KBM-7 (cell line): ENCODE measurements around the gene SYT2.
A peak's percentile ranks its signal among the peaks of the same experiment; 100 is the strongest.

Experiments used
- DNase-seq: peaks from one replicate; pipeline ENCODE4 v3.0.0-alpha.2; 2015
- in situ Hi-C: fragments of 300-500 bp; cut with MboI; formaldehyde crosslinking; loops from 2 replicates; pipeline ENCODE4 v1.14.3; 2020; ENCODE audit warnings: low sequenced_read_pairs, low pct_unique_long_range_greater_than_20kb, mixed read lengths

Gene SYT2

GRCh38 chr1:202708456-202709275 is 1.6 kb downstream of the SYT2 start:
- DNase-seq, result no peak
- in situ Hi-C loops, result no loop called here

- DNase-seq, result no peak
- in situ Hi-C loops, result no loop called here
Measured at GRCh38 chr1:202706851-202707250, 3.4 kb downstream of the SYT2 start.

DNA sequence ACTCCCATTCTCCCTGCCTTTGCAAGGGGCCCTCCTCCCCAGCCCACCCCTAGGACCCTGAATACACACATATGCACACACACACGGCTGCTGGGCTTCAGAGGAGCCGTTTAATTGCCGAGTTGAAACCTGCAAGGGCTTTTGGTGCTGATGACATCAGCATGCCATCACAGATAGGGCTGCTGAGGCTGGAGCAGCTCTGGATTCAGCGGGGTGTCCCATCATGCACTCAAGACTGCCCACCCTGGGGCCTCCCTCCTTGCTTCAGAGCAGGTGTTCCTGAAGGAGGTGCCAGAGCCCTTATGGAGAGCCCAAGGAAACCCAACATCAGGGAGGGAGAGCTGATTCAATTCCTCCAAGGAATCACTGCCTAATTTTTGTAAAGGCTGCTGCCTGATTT is 5.7 kb downstream of the SYT2 start:
- in situ Hi-C loops, result no loop called here
- DNase-seq, result no peak

DNA sequence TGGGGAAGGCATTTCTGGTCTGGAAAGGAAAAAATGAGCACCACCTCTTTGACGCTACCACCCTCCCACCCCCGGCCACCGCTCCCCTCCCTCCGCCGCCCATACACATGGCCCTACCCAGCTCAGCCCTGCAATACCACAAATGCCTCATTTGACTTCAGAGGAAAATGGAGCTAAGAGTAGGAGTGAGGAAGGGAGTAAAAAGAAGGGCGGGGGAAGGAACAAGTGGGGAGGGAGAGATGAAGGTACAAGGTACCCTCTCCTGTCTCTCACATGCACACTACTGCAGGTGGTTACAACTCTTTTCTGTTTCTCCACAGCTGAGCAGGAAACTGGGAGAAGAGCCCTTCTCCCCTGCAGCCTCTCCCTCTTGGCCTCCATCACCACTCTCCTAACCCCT is 7.1 kb downstream of the SYT2 start:
- no peak for DNase-seq
- in situ Hi-C loops, result no loop called here

GRCh38 chr1:202702088-202702487 is 8.2 kb downstream of the SYT2 start:
- DNase-seq, result no peak
- in situ Hi-C loops, result no loop called here

GRCh38 chr1:202701200-202701599 is 9.1 kb downstream of the SYT2 start:
- in situ Hi-C loops, result no loop called here
- no peak for DNase-seq

GRCh38 chr1:202700061-202700460 is 10.2 kb downstream of the SYT2 start:
- in situ Hi-C loops, result no loop called here

DNA sequence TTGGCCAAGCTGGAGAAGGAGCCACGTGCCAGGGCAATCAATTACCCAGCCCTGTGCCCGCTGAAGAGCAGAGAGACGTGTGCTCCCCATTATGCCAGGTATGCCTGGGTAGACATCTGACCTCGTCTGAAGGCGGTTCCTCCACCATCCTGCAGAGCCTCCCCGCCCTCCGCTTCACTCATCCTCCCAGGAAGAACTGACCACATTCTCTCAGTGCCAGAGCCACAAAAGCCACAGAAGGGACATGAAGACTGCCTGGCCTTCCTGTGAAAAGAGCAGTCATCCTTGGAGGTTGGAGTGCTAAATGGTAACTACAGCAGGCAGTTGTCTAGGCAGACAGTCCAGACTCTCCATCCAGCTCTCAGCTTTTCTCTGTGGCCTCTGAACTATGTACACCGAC is 12.0 kb downstream of the SYT2 start:
- peak; percentile 75 for DNase-seq
- in situ Hi-C loops, result no loop called here

More at GRCh38 chr1:202700061-202700460, 10.2 kb downstream of the SYT2 start:
- no peak for DNase-seq

DNA sequence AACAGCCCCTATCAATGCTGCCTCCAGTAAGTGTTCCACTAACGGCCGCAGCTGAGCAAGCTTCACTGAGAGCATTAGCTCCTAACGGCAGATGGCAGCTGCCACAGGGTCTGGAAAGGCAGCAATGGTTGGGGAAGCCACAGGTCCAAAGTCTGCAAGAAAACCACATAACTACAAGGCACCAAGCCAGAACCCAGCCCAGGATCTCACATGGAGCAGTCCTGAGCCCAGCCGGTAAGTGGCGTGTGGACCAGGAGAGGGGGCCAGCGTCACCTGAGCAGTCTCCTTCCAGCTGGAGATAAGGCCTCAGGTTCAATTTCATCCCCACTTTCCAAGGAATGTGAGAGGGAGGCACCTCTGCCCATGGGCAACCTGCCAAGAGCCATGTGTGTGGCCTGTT is 13.2 kb downstream of the SYT2 start:
- no peak for DNase-seq
- in situ Hi-C loops, result no loop called here

DNA sequence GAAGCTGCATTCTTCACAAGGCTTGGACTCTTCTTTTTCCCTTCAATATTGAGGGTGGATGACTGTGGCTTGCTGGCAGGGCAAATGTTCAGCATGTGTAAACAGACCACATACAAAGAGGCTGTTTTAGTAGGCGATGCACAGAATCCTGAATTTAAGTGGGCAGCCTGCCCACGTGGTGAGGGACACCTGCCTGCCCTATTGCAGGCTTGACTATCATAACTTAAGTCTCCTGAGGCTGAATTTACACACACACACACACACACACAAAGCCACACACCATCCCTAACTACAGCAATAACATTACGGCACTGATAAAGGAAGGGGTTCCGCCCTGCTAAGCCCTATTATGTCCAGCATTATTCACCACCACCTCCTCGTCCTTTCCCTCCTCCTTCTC is 15.9 kb downstream of the SYT2 start:
- DNase-seq, result no peak
- in situ Hi-C loops, result no loop called here

DNA sequence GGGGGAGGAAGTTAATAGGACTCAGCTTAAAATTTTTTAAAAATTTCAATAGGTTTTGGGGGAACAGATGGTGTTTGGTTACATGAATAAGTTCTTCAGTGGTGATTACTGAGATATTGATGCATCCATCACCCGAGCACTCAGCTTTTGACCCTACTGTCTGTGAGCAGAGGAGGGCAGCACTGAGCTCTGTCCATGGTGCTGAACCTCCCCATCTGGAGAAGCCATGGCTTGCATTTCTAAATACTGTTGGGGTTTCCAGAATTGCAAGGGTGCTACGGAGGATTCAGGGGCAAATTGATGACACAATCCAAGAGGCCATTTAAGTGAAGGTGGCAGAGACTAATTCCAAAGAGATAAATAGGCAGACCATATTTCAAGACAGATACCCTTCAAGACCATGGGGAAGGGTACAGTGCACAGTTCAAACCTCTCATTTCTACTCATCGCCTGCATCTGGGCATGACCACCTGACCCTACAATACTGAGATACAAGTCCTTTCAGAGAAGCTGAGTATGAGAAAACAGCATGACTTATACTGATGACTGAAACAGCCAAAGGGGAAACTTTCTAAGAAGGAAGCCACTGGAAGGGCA is 17.2 kb downstream of the SYT2 start:
- in situ Hi-C loops, result no loop called here
- peak; percentile 65 for DNase-seq

GRCh38 chr1:202691816-202692215 is 18.4 kb downstream of the SYT2 start:
- no peak for DNase-seq

DNA sequence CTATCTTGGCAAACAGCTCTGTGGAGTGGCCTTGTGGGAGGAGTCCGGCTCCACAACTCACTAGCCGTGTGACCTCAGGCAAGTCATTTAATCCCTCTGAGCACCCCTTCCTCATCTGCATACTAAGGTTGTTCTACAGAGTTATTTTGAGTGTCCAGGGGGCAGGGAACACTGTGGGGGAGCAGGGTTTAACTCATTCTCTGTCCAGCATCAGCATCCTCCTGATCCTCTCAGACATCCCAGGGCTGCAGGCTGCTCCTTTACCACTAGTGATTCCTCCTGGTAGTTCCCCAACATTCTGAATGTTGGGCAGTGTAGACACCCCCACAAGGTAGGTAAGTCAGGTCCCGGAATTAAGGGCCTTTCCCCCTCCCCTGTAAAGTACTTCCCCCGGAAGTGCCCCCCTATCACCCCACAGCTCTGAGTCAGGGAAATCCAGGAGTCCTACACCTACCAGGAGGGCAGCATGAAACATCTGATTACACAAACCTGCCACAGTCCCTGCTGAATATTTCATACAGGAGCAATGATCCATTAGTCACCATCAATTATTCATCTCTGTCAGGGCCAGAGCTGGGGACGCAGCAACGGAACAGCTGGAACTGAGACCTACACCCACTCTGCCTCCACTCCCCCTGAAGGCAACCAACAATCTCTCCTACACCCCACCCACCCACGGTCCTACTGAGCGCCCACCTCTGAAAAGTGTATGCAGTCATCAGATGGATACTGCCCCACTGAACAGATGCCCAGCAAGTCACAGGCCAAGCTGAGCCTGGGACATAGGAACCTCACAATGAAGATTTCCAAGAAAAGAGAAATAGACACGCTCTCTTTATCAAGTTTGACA is 20.5 kb downstream of the SYT2 start:
- in situ Hi-C loops, result no loop called here
- DNase-seq, result no peak

More at GRCh38 chr1:202691816-202692215, 18.4 kb downstream of the SYT2 start:
- in situ Hi-C loops, result no loop called here

DNA sequence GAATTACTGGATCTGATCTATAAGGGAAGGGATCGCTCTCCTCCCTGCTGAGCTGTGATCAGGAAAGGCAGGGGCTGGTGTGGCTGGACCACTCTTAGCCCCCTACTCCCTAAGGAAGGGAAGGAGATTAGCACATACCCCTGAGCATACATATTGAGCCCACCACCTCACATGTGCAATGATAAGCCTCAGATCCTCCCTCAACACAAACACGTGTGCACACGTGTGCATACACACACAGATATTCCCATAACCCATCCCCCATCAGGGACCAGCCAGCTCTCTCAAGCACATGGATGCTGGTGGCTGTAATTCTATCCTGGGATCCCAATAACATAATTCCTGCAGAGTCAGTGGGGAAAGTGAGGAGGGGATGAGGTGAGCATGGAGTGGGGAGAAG is 21.2 kb downstream of the SYT2 start:
- in situ Hi-C loops, result no loop called here
- DNase-seq, result no peak

DNA sequence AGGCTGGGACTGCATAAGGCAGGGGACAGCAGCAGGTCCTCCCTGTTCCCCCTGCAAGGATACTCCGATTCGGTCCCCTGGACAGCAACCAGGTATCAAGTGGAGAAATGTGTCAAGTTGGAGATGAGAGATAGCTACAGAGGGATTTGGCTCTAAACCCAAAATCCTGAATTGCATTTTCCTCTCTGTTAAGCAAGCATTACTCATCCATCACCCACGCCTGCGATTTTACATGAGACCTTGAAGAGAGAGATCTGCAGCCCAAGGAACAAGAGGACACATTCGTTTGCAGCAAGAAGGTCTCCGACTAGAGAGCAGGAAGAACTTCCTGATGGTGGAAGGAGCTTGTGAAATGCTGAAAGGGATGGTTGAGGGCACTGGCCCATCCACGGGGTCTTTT is 21.9 kb downstream of the SYT2 start:
- in situ Hi-C loops, result no loop called here
- no peak for DNase-seq

DNA sequence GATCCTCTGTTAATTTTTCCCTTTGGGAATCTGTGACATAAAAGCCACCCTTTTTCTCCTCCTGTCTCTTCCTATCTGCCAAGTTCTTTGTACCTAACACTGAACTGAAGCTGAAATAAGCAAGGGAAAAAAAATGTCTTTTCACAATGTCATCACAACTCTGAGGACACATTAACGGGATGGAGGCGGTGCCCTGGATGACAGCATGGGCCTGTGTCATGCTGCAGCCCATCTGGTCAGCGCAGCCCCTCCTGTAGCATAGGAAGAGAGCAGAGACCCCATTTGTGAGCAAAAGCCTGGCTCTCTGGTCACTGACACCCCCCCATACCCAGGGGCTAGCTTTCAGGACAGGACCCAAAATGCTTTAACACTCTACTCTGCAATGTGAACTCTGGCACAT is 22.5 kb downstream of the SYT2 start:
- DNase-seq, result no peak
- in situ Hi-C loops, result no loop called here

DNA sequence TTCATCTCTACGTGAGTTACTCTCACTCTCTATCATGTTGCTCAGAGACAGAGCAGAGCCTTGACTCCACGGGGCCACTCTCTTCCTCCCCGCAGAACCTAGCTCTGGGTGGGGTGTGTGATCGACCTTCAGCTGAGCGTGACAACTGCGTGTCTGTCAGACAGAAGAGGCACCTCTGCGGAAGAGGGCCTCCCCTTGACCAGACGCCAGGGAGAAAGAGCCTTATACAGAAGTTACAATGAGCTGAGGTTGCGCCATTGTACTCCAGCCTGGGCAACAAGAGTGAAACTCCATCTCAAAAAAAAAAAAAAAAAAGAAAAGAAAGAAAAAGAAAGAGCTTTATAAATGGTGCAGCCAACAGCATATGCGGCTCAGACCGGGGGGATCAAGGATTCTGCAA is 22.9 kb downstream of the SYT2 start:
- no peak for DNase-seq
- in situ Hi-C loops, result no loop called here

DNA sequence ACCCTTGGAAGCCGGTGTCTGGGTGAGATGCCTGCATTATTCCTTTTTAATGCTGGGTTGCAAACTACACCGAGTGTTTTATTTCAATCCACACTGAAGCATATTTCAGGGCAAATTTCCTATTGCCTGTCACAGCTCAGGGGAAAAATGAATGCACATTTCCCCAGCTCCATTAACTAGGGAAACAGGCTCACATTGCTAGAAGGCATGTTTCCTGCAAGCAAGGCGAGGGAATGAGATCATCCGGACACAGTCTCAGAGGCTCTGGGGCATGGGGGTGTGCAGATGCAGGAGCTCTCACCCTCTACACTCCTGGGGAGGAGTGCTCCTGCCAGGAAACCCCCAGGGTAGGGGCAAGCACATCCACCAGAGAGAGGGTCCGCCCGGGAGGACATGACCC is 24.6 kb downstream of the SYT2 start:
- in situ Hi-C loops, result no loop called here
- DNase-seq, result no peak

DNA sequence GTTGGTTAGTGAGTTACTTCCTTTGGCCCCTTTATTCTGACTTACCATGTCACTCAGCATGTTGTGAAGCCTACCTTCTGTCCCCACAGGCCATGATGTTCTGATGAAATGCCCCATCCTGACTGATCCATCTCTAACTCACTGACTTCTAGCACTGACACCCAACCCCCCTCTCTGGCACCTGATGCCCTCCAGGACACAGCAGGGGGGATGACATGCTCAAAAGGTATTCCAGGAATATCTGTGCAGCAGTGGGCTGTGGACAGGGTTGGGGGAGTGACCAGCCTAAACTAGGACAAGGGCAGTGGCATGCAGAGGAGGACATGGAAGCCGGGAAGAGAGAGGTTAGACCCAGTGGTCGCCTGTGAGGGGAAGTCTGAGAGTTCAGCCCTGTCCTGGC is 25.5 kb downstream of the SYT2 start:
- DNase-seq, result no peak
- in situ Hi-C loops, result no loop called here

DNA sequence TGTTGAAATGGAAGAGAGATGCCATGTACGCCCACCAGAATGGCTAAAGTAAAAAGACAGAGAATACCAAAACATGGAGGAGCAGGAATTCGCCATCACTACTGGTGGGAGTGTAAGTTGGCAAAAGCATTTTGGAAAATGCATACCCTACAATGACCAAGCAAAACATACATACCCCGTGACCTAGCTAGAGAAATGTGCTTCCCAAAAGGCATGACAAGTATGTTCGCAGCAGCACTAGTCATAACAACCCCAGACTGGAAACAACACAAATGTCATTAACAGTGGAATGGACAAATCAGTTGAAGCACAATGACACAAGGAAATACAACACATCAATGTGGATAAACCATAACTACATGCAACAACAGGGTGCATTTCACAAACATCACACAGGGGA is 27.2 kb downstream of the SYT2 start:
- in situ Hi-C loops, result no loop called here
- DNase-seq, result no peak
